ENCODE data around the gene MAN2B2.

MAN2B2 gene

GRCh38 chr4:6592804-6593563, 18.0 kb downstream of the MAN2B2 start:
- in situ Hi-C loops (cut with MboI; ENCODE audit: low sequenced_read_pairs): no loop called here

- in situ Hi-C loops (cut with MboI; ENCODE audit: low sequenced_read_pairs): no loop called here
Measured at GRCh38 chr4:6594341-6594740, 19.4 kb downstream of the MAN2B2 start.

- in situ Hi-C loops (cut with MboI; ENCODE audit: low sequenced_read_pairs): no loop called here
Measured at GRCh38 chr4:6594826-6595355, 19.9 kb downstream of the MAN2B2 start.

- in situ Hi-C loops (cut with MboI; ENCODE audit: low sequenced_read_pairs): no loop called here
Measured at GRCh38 chr4:6595897-6596537, 21.0 kb downstream of the MAN2B2 start.

GRCh38 chr4:6596948-6597347, 22.0 kb downstream of the MAN2B2 start:
- in situ Hi-C loops (cut with MboI; ENCODE audit: low sequenced_read_pairs): no loop called here

- in situ Hi-C loops (cut with MboI; ENCODE audit: low sequenced_read_pairs): no loop called here
Measured at GRCh38 chr4:6598127-6598526, 23.1 kb downstream of the MAN2B2 start.

GRCh38 chr4:6598641-6599040, 23.7 kb downstream of the MAN2B2 start:
- in situ Hi-C loops (cut with MboI; ENCODE audit: low sequenced_read_pairs): no loop called here

GRCh38 chr4:6601661-6602250, 26.8 kb downstream of the MAN2B2 start:
- in situ Hi-C loops (cut with MboI; ENCODE audit: low sequenced_read_pairs): no loop called here

- in situ Hi-C loops (cut with MboI; ENCODE audit: low sequenced_read_pairs): no loop called here
Measured at GRCh38 chr4:6602289-6602688, 27.3 kb downstream of the MAN2B2 start.

GRCh38 chr4:6603128-6603527, 28.1 kb downstream of the MAN2B2 start:
- in situ Hi-C loops (cut with MboI; ENCODE audit: low sequenced_read_pairs): no loop called here

GRCh38 chr4:6605114-6605513, 30.1 kb downstream of the MAN2B2 start:
- in situ Hi-C loops (cut with MboI; ENCODE audit: low sequenced_read_pairs): no loop called here

- in situ Hi-C loops (cut with MboI; ENCODE audit: low sequenced_read_pairs): no loop called here
Measured at GRCh38 chr4:6605605-6606004, 30.6 kb downstream of the MAN2B2 start.

GRCh38 chr4:6606465-6607235, 31.7 kb downstream of the MAN2B2 start:
- in situ Hi-C loops (cut with MboI; ENCODE audit: low sequenced_read_pairs): no loop called here

GRCh38 chr4:6607368-6608055, 32.5 kb downstream of the MAN2B2 start:
- in situ Hi-C loops (cut with MboI; ENCODE audit: low sequenced_read_pairs): no loop called here

GRCh38 chr4:6608758-6609414, 33.9 kb downstream of the MAN2B2 start:
- in situ Hi-C loops (cut with MboI; ENCODE audit: low sequenced_read_pairs): no loop called here

- in situ Hi-C loops (cut with MboI; ENCODE audit: low sequenced_read_pairs): no loop called here
Measured at GRCh38 chr4:6609415-6610079, 34.6 kb downstream of the MAN2B2 start.

- in situ Hi-C loops (cut with MboI; ENCODE audit: low sequenced_read_pairs): no loop called here
Measured at GRCh38 chr4:6610856-6611430, 36.0 kb downstream of the MAN2B2 start.

- in situ Hi-C loops (cut with MboI; ENCODE audit: low sequenced_read_pairs): no loop called here
Measured at GRCh38 chr4:6612961-6613675, 38.1 kb downstream of the MAN2B2 start.

All from HL-60/S4 treated with retinoic acid at 250 ng/mL for 4 days and 3 days (cell line).